ENCODE results near the gene IST1. TPM values are rescaled to one million over a fixed set of nuclear protein-coding genes. Genes with fewer than 3 reads are reported as not detected.

The IST1 gene
- polyA plus RNA-seq, 1 experiment, result 227 TPM

DNA sequence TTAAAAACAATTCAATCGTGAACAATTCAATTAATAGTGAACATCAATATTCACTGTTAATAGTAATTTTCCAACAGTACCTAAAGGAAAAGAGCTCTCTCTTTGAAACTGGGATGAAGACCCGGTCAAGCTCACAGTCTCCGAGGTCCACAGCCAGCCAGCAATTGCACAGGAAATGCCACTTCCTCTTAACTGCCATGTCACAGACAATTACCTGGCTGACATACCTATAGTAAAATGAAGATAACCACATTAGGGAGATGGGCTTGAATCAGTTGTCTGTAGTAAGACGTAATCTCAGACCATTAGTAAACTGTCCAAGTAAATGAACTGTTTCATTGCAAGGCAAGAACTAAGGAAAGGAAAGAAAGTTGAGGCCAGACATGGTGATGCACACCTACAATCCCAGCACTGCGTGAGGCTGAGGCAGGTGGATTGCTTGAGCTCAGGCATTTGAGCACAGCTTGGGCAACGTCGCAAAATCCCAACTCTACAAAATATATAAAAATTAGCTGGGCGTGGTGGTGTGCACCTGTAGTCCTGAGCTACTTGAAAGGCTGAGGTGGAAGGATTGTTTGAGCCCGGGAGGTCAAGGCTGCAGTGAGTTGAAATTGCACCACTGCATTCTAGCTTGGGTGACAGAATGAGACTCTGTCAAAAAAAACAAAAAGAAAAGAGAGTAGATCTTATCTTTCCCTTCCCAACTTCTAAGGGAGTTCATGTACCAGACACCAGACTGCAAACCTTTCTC, 68.0 kb downstream of the IST1 start:
- CTCF ChIA-PET, result interaction anchor here (2.7 kb wide), 1 partner anchor 81 kb away, joined by 9 read pairs; no protein-coding TSS in a partner anchor
- TF ChIP-seq, protein P1, sequence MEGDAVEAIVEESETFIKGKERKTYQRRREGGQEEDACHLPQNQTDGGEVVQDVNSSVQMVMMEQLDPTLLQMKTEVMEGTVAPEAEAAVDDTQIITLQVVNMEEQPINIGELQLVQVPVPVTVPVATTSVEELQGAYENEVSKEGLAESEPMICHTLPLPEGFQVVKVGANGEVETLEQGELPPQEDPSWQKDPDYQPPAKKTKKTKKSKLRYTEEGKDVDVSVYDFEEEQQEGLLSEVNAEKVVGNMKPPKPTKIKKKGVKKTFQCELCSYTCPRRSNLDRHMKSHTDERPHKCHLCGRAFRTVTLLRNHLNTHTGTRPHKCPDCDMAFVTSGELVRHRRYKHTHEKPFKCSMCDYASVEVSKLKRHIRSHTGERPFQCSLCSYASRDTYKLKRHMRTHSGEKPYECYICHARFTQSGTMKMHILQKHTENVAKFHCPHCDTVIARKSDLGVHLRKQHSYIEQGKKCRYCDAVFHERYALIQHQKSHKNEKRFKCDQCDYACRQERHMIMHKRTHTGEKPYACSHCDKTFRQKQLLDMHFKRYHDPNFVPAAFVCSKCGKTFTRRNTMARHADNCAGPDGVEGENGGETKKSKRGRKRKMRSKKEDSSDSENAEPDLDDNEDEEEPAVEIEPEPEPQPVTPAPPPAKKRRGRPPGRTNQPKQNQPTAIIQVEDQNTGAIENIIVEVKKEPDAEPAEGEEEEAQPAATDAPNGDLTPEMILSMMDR (IDR thresholded peaks at IDR 0.05; ENCODE audit: insufficient read depth, low read depth, low read length), result no peak
- Histone ChIP-seq H3K27me3 (ENCODE audit: control insufficient read depth, insufficient read depth, low read length) (no peaks in the 10 kb centered on the region), H3K36me3 (ENCODE audit: control insufficient read depth, insufficient read depth, low read length) (no peaks in the 10 kb centered on the region), H3K4me3 (ENCODE audit: low read depth, low read length) (no peak overlapping the region)
- no peak for DNase-seq (ENCODE audit: low read depth)
- POLR2A ChIA-PET, result no interaction called here

DNA sequence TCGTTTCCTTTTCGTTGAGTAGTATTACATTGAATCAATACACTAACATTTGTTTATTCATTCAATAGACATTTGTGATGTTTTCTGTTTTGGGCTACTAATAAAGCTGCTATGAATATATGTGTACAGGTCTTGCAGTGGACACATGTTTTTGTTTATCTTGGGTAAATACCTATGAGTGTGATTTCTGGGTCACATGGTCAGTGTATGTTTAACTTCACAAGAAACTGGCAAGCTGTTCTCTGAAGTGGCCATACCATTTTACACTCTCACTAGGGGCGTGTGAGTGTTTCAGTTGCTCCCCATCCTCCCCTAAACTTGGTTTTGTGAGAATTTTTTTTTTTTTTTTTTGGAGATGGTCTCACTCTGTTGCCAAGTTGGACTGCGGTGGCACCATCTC, 69.9 kb downstream of the IST1 start:
- ChIA-PET CTCF (interaction anchor here (0.7 to 2.7 kb wide), 3 partner anchors 9 to 158 kb away, joined by 3 to 9 read pairs (median 3); no protein-coding TSS in a partner anchor), POLR2A (no interaction called here)
- H3K27me3 ChIP-seq (ENCODE audit: control insufficient read depth, insufficient read depth, low read length), result no peaks in the 10 kb centered on the region
- TF ChIP-seq, protein P1 (IDR thresholded peaks at IDR 0.05; ENCODE audit: insufficient read depth, low read depth, low read length), result no peak
- no peak overlapping the region for H3K4me3 ChIP-seq (ENCODE audit: low read depth, low read length)
- no peaks in the 10 kb centered on the region for H3K36me3 ChIP-seq (ENCODE audit: control insufficient read depth, insufficient read depth, low read length)
- DNase-seq (ENCODE audit: low read depth), result no peak

DNA sequence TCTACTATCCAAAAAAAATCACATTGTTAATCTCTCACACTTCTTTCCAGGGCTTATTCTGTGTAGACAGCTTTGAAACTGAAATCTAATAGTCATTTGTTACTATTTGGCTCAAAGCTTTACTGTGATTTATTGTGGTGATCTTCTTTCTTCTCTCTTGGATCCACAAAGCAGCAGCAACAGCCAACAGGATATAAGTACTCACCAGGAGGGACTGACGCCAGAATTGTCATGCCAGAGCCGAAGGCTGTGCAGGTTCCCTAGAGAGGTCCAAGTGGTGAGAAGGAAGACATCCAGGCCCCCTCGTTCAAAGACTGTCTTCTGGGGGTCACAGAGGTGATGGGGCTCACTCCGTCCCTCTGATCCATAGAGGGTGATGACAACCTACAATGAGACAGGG, 71.6 kb downstream of the IST1 start:
- ChIA-PET POLR2A (no interaction called here), CTCF (no interaction called here)
- DNase-seq (ENCODE audit: low read depth), result no peak
- no peaks in the 10 kb centered on the region for H3K36me3 ChIP-seq (ENCODE audit: control insufficient read depth, insufficient read depth, low read length)
- TF ChIP-seq, protein P1 (IDR thresholded peaks at IDR 0.05; ENCODE audit: insufficient read depth, low read depth, low read length), result no peak
- no peaks in the 10 kb centered on the region for H3K27me3 ChIP-seq (ENCODE audit: control insufficient read depth, insufficient read depth, low read length)
- H3K4me3 ChIP-seq (ENCODE audit: low read depth, low read length), result no peak overlapping the region

DNA sequence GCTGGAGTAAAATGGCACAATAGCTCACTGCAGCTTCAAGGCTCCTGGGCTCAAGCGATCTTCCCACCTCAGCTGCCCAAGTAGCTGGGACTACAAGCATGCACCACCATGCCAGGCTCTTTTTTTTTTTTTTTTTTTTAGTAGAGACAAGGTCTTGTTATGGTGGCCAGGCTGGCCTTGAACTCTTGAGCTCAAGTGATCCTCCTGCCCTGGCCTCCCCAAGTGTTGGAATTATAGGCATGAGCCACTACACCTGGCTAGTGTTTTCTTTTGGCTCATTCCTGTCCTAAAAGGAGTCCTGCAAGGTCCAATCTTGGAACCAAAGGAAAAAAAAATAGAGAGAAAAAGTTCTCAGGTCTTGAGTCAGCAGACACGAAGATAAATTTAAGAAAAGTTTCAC, 74.0 kb downstream of the IST1 start:
- ChIA-PET POLR2A (no interaction called here), CTCF (interaction anchor here (0.9 to 5.2 kb wide), 3 partner anchors 8 to 216 kb away, joined by 3 to 25 read pairs (median 3); no protein-coding TSS in a partner anchor)
- Histone ChIP-seq H3K27me3 (ENCODE audit: control insufficient read depth, insufficient read depth, low read length) (no peaks in the 10 kb centered on the region), H3K36me3 (ENCODE audit: control insufficient read depth, insufficient read depth, low read length) (no peaks in the 10 kb centered on the region), H3K4me3 (ENCODE audit: low read depth, low read length) (no peak overlapping the region)
- DNase-seq (ENCODE audit: low read depth), result no peak
- TF ChIP-seq, protein P1 (IDR thresholded peaks at IDR 0.05; ENCODE audit: insufficient read depth, low read depth, low read length), result no peak

DNA sequence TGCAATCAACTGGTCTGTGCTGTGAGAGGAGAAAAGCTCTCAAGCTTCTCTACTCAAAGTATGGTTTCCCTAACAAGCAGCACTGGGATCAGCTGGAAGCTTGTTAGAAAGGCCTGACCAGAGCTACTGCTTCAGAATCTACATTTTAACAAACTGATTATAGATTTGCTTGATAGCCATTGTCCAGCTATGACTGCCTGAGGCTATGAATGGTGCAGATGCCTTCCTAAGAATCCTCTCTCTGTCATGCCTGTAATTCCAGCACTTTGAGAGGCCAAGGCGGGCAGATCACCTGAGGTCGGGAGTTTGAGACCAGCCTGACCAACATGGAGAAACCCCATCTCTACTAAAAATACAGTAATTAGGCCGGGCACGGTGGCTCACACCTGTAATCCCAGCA, 76.2 kb downstream of the IST1 start:
- ChIA-PET POLR2A (no interaction called here), CTCF (interaction anchor here (0.6 to 5.2 kb wide), 3 partner anchors 10 to 699 kb away, joined by 3 to 25 read pairs (median 4); no protein-coding TSS in a partner anchor)
- TF ChIP-seq, protein P1 (IDR thresholded peaks at IDR 0.05; ENCODE audit: insufficient read depth, low read depth, low read length), result no peak

More for the DNA sequence above, 76.2 kb downstream of the IST1 start:
- H3K36me3 ChIP-seq (ENCODE audit: control insufficient read depth, insufficient read depth, low read length), result no peaks in the 10 kb centered on the region
- H3K4me3 ChIP-seq (ENCODE audit: low read depth, low read length), result no peak overlapping the region
- no peaks in the 10 kb centered on the region for H3K27me3 ChIP-seq (ENCODE audit: control insufficient read depth, insufficient read depth, low read length)
- no peak for DNase-seq (ENCODE audit: low read depth)
